HG02759 (cell line): ENCODE results near the gene TBC1D3D.
"Not testable (repeated sequence)": the region's sequence is repeated elsewhere in the genome, so short reads cannot be mapped to it uniquely, and the experiment has no call there.

Source experiments
- ATAC-seq: cut with Tn5 transposase; IDR thresholded peaks from one replicate; pipeline ENCODE4 v1.9.1; 2021; ENCODE audit warnings: mild to moderate bottlenecking, moderate library complexity; ENCODE audit not compliant: unreplicated experiment

TBC1D3D gene

DNA sequence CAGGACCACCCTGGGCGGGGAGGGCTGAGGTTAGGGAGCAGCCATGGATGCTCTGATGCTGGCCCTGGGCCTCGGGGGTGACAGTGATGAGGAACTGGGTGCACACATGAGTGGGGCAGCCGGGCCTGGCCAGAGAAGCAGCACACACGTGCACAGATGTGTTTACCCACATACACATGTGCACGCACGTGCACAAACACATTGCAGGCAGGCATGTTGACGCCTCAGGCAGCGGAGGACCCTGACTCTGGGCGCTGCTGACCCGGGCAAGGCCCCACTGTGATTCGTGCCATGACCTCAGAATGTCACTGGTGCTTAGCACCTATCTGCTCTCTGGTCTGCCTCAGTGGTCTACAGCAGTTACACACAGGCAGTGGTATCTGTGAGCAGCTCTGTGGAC lies at the start of gene TBC1D3D:
Gene TBC1D3D (plus strand): TSS at position 301 of the 400 bp plus-strand sequence. CDS start 1,585 bp downstream, outside the sequence.
- not testable (repeated sequence) for ATAC-seq

DNA sequence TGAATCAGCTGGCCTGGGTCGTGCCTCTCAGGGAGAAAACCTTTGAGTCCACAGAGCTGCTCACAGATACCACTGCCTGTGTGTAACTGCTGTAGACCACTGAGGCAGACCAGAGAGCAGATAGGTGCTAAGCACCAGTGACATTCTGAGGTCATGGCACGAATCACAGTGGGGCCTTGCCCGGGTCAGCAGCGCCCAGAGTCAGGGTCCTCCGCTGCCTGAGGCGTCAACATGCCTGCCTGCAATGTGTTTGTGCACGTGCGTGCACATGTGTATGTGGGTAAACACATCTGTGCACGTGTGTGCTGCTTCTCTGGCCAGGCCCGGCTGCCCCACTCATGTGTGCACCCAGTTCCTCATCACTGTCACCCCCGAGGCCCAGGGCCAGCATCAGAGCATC lies 14.8 kb upstream of the TBC1D3D start, which contains the start of gene TBC1D3L:
Gene TBC1D3L (minus strand): TSS at position 101 of the 400 bp plus-strand sequence. CDS start 1,540 bp downstream, outside the sequence.
- not testable (repeated sequence) for ATAC-seq
